ENCODE measurements around the gene JAZF1. TPM values are rescaled to one million over a fixed set of nuclear protein-coding genes. Genes with fewer than 3 reads are reported as not detected.

The JAZF1 gene
- total RNA-seq, 1 donor from 2014 or later: 3.9 TPM

- Mint-ChIP-seq H3K9me3 (peaks cover 28% of the 10 kb centered on the region), H3K4me3 (ENCODE audit: low read depth) (no peak overlapping the region), H3K36me3 (ENCODE audit: low read depth) (no peaks in the 10 kb centered on the region), H3K27me3 (ENCODE audit: low read depth) (peaks cover 14% of the 10 kb centered on the region), H3K4me1 (ENCODE audit: low read depth) (peaks cover 20% of the 10 kb centered on the region), H3K27ac (no peak overlapping the region)
- DNase-seq (ENCODE audit: low spot score): no peak
- intact Hi-C loops (cut with micrococcal nuclease): no loop called here
These were observed 24.9 kb upstream of the JAZF1 start for GRCh38 chr7:28205506-28205905.

GRCh38 chr7:28203508-28204240, 23.1 kb upstream of the JAZF1 start:
- DNase-seq (ENCODE audit: low spot score): no peak
- Mint-ChIP-seq H3K36me3 (ENCODE audit: low read depth) (no peaks in the 10 kb centered on the region), H3K27ac (no peak overlapping the region), H3K4me3 (ENCODE audit: low read depth) (no peak overlapping the region), H3K9me3 (peaks cover 18% of the 10 kb centered on the region), H3K4me1 (ENCODE audit: low read depth) (peaks cover 20% of the 10 kb centered on the region), H3K27me3 (ENCODE audit: low read depth) (peaks cover 22% of the 10 kb centered on the region)
- intact Hi-C loops (cut with micrococcal nuclease): no loop called here

DNA sequence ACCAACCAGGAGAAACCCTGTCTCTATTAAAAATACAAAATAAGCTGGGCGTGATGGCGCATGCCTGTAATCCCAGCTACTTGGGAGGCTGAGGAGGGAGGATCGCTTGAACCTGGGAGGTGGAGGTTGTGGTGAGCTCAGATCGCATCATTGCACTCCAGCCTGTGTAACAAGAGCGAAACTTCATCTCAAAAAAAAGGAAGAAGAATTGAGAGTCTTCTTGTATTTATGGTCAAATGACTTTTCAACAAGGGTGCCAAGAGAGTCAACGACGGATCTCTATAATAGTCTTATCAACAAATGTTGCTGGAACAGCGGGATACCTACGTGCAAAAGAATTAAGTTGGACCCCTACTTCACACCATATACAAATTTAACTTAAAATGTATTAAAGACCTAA, 21.6 kb upstream of the JAZF1 start:
- DNase-seq (ENCODE audit: low spot score): no peak
- Mint-ChIP-seq H3K36me3 (ENCODE audit: low read depth) (no peaks in the 10 kb centered on the region), H3K4me1 (ENCODE audit: low read depth) (peaks cover 9% of the 10 kb centered on the region), H3K27me3 (ENCODE audit: low read depth) (peaks cover 25% of the 10 kb centered on the region), H3K27ac (no peak overlapping the region), H3K9me3 (peaks cover 8% of the 10 kb centered on the region), H3K4me3 (ENCODE audit: low read depth) (no peak overlapping the region)
- intact Hi-C loops (cut with micrococcal nuclease): no loop called here

DNA sequence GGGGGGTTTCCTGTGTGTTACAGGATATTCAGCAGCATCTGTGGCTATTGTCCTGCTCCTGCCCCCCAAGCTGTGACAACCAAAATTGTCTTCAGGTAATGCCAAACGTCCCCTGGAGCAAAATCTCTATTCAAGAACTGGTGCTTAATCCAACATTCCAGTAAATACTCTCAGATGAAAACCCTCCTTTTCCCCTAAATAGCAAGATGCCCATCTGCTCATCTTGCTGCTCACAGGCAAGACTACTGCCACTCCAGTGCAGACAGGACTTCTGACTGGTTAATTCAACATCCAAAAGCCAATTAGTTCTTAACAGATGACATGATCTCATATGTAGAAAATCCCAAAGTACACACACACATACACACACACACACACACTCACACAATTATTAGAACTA, 20.5 kb upstream of the JAZF1 start:
- no peak overlapping the region for H3K27ac Mint-ChIP-seq
- no peak overlapping the region for H3K4me3 Mint-ChIP-seq (ENCODE audit: low read depth)
- intact Hi-C loops (cut with micrococcal nuclease): no loop called here
- peaks cover 22% of the 10 kb centered on the region for H3K27me3 Mint-ChIP-seq (ENCODE audit: low read depth)
- H3K4me1 Mint-ChIP-seq (ENCODE audit: low read depth): no peaks in the 10 kb centered on the region
- no peaks in the 10 kb centered on the region for H3K36me3 Mint-ChIP-seq (ENCODE audit: low read depth)
- DNase-seq (ENCODE audit: low spot score): no peak
- no peaks in the 10 kb centered on the region for H3K9me3 Mint-ChIP-seq

GRCh38 chr7:28200598-28200997, 20.0 kb upstream of the JAZF1 start:
- Mint-ChIP-seq H3K27me3 (ENCODE audit: low read depth) (peaks cover 24% of the 10 kb centered on the region), H3K4me1 (ENCODE audit: low read depth) (no peaks in the 10 kb centered on the region), H3K36me3 (ENCODE audit: low read depth) (no peaks in the 10 kb centered on the region), H3K4me3 (ENCODE audit: low read depth) (no peak overlapping the region), H3K9me3 (no peaks in the 10 kb centered on the region), H3K27ac (no peak overlapping the region)
- intact Hi-C loops (cut with micrococcal nuclease): no loop called here
- no peak for DNase-seq (ENCODE audit: low spot score)

- Mint-ChIP-seq H3K9me3 (no peaks in the 10 kb centered on the region), H3K4me3 (ENCODE audit: low read depth) (no peak overlapping the region), H3K4me1 (ENCODE audit: low read depth) (no peaks in the 10 kb centered on the region), H3K27me3 (ENCODE audit: low read depth) (peaks cover 33% of the 10 kb centered on the region), H3K27ac (no peak overlapping the region), H3K36me3 (ENCODE audit: low read depth) (no peaks in the 10 kb centered on the region)
- DNase-seq (ENCODE audit: low spot score): no peak
- intact Hi-C loops (cut with micrococcal nuclease): no loop called here
These were observed 18.5 kb upstream of the JAZF1 start for GRCh38 chr7:28199021-28199510.

GRCh38 chr7:28195910-28196620, 15.5 kb upstream of the JAZF1 start:
- intact Hi-C loops (cut with micrococcal nuclease): no loop called here
- Mint-ChIP-seq H3K9me3 (no peaks in the 10 kb centered on the region), H3K4me3 (ENCODE audit: low read depth) (no peak overlapping the region), H3K36me3 (ENCODE audit: low read depth) (no peaks in the 10 kb centered on the region), H3K4me1 (ENCODE audit: low read depth) (no peaks in the 10 kb centered on the region), H3K27me3 (ENCODE audit: low read depth) (peaks cover 41% of the 10 kb centered on the region), H3K27ac (no peak overlapping the region)
- no peak for DNase-seq (ENCODE audit: low spot score)

DNA sequence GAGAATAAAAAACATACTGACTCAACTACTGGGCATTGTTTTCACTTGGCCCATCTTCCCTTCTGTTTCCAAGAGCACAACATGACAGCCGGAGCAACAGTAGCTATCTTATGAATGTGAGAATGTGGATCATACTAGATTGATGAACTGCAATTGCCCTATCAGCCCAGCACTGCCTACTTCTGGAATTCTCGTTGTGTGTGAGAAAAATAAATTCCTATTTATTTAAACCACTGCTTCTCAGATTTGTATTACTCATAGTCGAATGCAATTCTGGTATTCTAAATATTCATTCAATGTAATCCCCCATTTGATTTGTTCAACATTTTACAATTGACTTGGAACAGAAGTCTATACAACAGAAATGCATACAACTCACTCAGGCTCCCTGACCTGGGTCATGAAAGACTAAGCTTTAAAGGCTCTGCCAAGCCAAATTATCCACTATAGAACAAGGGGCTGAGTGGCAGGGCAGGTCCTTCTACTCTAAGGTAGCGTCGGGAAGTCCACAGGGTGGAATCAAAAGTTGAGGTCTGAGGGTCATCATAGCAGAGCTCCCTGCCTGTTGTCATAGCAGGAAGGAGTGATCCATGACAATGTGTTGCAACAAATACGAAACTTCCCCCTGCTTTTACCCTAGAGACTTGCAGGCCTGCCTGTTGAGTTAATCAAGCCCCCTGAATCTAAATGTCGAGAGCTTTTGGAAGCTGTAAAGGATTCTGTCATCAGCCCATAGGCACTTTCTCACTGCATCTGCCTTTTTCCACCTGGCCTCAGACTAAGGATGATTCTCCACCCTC, 12.4 kb upstream of the JAZF1 start:
- Mint-ChIP-seq H3K9me3 (no peaks in the 10 kb centered on the region), H3K27me3 (ENCODE audit: low read depth) (peaks cover 54% of the 10 kb centered on the region), H3K27ac (no peak overlapping the region), H3K36me3 (ENCODE audit: low read depth) (no peaks in the 10 kb centered on the region), H3K4me3 (ENCODE audit: low read depth) (no peak overlapping the region), H3K4me1 (ENCODE audit: low read depth) (no peaks in the 10 kb centered on the region)
- no peak for DNase-seq (ENCODE audit: low spot score)
- intact Hi-C loops (cut with micrococcal nuclease): no loop called here

- Mint-ChIP-seq H3K36me3 (ENCODE audit: low read depth) (no peaks in the 10 kb centered on the region), H3K27me3 (ENCODE audit: low read depth) (peaks cover 58% of the 10 kb centered on the region), H3K9me3 (no peaks in the 10 kb centered on the region), H3K4me3 (ENCODE audit: low read depth) (no peak overlapping the region), H3K4me1 (ENCODE audit: low read depth) (no peaks in the 10 kb centered on the region), H3K27ac (no peak overlapping the region)
- intact Hi-C loops (cut with micrococcal nuclease): no loop called here
- no peak for DNase-seq (ENCODE audit: low spot score)
These were observed 11.2 kb upstream of the JAZF1 start for GRCh38 chr7:28191751-28192150.

- Mint-ChIP-seq H3K36me3 (ENCODE audit: low read depth) (no peaks in the 10 kb centered on the region), H3K4me1 (ENCODE audit: low read depth) (no peaks in the 10 kb centered on the region), H3K27me3 (ENCODE audit: low read depth) (peaks cover 57% of the 10 kb centered on the region), H3K27ac (no peak overlapping the region), H3K9me3 (no peaks in the 10 kb centered on the region), H3K4me3 (ENCODE audit: low read depth) (no peak overlapping the region)
- intact Hi-C loops (cut with micrococcal nuclease): no loop called here
- DNase-seq (ENCODE audit: low spot score): no peak
These were observed 10.6 kb upstream of the JAZF1 start for GRCh38 chr7:28191184-28191583.

- no peaks in the 10 kb centered on the region for H3K9me3 Mint-ChIP-seq
- no peak for DNase-seq (ENCODE audit: low spot score)
- H3K27me3 Mint-ChIP-seq (ENCODE audit: low read depth): peaks cover 56% of the 10 kb centered on the region
- H3K27ac Mint-ChIP-seq: no peak overlapping the region
- no peak overlapping the region for H3K4me3 Mint-ChIP-seq (ENCODE audit: low read depth)
- intact Hi-C loops (cut with micrococcal nuclease): no loop called here
- no peaks in the 10 kb centered on the region for H3K36me3 Mint-ChIP-seq (ENCODE audit: low read depth)
- no peaks in the 10 kb centered on the region for H3K4me1 Mint-ChIP-seq (ENCODE audit: low read depth)
These were observed 9.6 kb upstream of the JAZF1 start for GRCh38 chr7:28190077-28190710.

DNA sequence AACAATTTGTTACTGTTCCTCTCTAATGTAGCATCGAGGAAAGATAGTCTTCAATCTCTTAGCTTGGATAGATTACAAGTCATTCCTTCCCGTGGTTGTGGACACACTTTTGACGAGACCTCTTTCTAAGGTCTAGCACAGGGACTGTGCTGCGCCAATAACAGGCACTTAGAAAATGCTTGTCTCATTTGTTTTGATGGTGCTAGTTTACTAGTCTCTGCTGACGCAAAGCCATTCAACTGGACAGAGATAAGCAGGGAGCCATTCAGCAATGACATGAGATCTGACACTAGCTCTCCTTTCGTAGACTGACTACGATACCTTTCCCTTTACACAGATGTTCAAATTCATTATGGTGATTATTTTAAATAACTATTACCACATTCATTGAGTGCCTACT, 6.4 kb upstream of the JAZF1 start:
- DNase-seq (ENCODE audit: low spot score): no peak
- Mint-ChIP-seq H3K9me3 (no peaks in the 10 kb centered on the region), H3K4me1 (ENCODE audit: low read depth) (peaks cover 2% of the 10 kb centered on the region), H3K36me3 (ENCODE audit: low read depth) (no peaks in the 10 kb centered on the region), H3K27me3 (ENCODE audit: low read depth) (peaks cover 70% of the 10 kb centered on the region), H3K4me3 (ENCODE audit: low read depth) (no peak overlapping the region), H3K27ac (no peak overlapping the region)
- intact Hi-C loops (cut with micrococcal nuclease): no loop called here
